Liver (tissue), 3 donors: ENCODE results near the gene NFIB.

ENCODE experiments used
- GABPA ChIP-seq, 2 donors: IDR thresholded peaks in 1 of 2; conservative IDR thresholded peaks in 1 of 2; 2 replicates each; pipeline ENCODE4 v1.6.1; 2016; ENCODE audit warnings: antibody characterized with exemption in 2 of 2, mild to moderate bottlenecking in 1 of 2, moderate library complexity in 1 of 2
- HNF4A ChIP-seq, 2 donors: conservative IDR thresholded peaks; 2 replicates each; pipeline ENCODE4 v1.6.1; 2016; ENCODE audit warnings: antibody characterized with exemption in 2 of 2, mild to moderate bottlenecking in 2 of 2
- JUND ChIP-seq, 2 donors: IDR thresholded peaks; 2 replicates each; pipeline ENCODE4 v1.6.1; 2016; ENCODE audit warnings: antibody characterized with exemption in 2 of 2
- SP1 ChIP-seq: IDR thresholded peaks from 2 replicates; pipeline ENCODE4 v1.6.1; 2018; ENCODE audit warnings: antibody characterized with exemption, mild to moderate bottlenecking
- TF ChIP-seq, protein P1 (sequence below): fragments of 150-350 bp; IDR thresholded peaks from 2 replicates; pipeline ENCODE4 v1.5.1; 2017; ENCODE audit warnings: improper control_type of control experiment, low read depth, low read length; ENCODE audit not compliant: missing input control
- TF ChIP-seq, protein P2 (sequence below): IDR thresholded peaks from 2 replicates; pipeline ENCODE4 v1.6.1; 2016; ENCODE audit warnings: antibody characterized with exemption, mild to moderate bottlenecking
- donor health status: healthy.
- donor health status: healthy.

DNA sequence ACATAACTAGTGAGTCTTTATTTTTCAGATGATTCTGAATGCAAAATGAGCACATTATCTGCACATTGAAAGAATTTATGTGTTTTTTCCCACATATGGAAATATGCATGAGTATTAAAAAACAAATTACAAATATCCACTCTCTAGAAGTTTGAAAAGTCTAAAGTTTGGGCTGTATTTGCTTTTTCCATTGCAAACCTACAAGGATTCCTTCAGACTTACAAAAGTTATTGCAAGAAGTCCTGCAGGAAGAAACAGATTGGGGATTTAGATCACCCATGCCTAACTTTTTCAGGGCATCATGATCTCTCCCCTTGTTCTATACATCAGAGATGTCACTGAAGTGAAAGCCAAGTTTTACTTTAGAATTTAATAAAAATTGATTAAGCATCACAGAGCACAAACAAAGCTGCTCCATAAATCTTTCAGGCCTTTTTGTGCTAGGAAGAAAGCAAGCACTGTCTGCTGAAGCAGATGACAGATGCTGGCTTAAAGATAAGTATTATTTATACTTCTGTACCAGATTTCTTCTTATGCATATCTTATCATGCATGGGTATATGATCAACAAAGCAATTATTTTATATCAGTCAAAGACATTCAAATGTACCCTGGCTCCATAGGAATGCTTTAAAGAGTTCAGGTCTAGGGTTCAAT is 71.7 kb downstream of the NFIB start:
- TF ChIP-seq, protein P1, sequence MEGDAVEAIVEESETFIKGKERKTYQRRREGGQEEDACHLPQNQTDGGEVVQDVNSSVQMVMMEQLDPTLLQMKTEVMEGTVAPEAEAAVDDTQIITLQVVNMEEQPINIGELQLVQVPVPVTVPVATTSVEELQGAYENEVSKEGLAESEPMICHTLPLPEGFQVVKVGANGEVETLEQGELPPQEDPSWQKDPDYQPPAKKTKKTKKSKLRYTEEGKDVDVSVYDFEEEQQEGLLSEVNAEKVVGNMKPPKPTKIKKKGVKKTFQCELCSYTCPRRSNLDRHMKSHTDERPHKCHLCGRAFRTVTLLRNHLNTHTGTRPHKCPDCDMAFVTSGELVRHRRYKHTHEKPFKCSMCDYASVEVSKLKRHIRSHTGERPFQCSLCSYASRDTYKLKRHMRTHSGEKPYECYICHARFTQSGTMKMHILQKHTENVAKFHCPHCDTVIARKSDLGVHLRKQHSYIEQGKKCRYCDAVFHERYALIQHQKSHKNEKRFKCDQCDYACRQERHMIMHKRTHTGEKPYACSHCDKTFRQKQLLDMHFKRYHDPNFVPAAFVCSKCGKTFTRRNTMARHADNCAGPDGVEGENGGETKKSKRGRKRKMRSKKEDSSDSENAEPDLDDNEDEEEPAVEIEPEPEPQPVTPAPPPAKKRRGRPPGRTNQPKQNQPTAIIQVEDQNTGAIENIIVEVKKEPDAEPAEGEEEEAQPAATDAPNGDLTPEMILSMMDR, result no peak
- TF ChIP-seq GABPA (IDR thresholded peaks at IDR 0.05 in 1 of 2, conservative IDR thresholded peaks at IDR 0.05 in 1 of 2) (no peak), SP1 (no peak), JUND (IDR thresholded peaks at IDR 0.05) (no peak), HNF4A (conservative IDR thresholded peaks at IDR 0.05) (no peak)
- TF ChIP-seq, protein P2, sequence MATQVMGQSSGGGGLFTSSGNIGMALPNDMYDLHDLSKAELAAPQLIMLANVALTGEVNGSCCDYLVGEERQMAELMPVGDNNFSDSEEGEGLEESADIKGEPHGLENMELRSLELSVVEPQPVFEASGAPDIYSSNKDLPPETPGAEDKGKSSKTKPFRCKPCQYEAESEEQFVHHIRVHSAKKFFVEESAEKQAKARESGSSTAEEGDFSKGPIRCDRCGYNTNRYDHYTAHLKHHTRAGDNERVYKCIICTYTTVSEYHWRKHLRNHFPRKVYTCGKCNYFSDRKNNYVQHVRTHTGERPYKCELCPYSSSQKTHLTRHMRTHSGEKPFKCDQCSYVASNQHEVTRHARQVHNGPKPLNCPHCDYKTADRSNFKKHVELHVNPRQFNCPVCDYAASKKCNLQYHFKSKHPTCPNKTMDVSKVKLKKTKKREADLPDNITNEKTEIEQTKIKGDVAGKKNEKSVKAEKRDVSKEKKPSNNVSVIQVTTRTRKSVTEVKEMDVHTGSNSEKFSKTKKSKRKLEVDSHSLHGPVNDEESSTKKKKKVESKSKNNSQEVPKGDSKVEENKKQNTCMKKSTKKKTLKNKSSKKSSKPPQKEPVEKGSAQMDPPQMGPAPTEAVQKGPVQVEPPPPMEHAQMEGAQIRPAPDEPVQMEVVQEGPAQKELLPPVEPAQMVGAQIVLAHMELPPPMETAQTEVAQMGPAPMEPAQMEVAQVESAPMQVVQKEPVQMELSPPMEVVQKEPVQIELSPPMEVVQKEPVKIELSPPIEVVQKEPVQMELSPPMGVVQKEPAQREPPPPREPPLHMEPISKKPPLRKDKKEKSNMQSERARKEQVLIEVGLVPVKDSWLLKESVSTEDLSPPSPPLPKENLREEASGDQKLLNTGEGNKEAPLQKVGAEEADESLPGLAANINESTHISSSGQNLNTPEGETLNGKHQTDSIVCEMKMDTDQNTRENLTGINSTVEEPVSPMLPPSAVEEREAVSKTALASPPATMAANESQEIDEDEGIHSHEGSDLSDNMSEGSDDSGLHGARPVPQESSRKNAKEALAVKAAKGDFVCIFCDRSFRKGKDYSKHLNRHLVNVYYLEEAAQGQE, result no peak
